SK-N-SH (cell line): Measurements from ENCODE around the gene RASA3. TPM values are rescaled to one million over a fixed set of nuclear protein-coding genes. Genes with fewer than 3 reads are reported as not detected.

Source experiments
- CTCF ChIA-PET: fragments of 300-600, 350-600 bp; formaldehyde crosslinking; extraction: SDS; loops from one replicate; lab custom pipeline; 2021; lab: Yijun Ruan, JAX
- POLR2A ChIA-PET: fragments of 350-600 bp; sonication (Branson Sonifier 250); formaldehyde crosslinking; extraction: SDS; loops from one replicate; lab custom pipeline; 2020; ENCODE audit warnings: antibody characterized with exemption, inconsistent platforms; lab: Yijun Ruan, JAX
- DNase-seq: peaks from one replicate; pipeline ENCODE4 v3.0.0; 2012
- H2AFZ ChIP-seq: fragments of 200-600 bp; sonication (generic); 2 replicates; pipeline ENCODE4 v1.8.1; 2016; ENCODE audit warnings: antibody characterized with exemption, mild to moderate bottlenecking, low read depth
- H3F3A ChIP-seq: fragments of 200-600 bp; sonication (generic); replicated peaks from 2 replicates; pipeline ENCODE3; 2016; ENCODE audit warnings: antibody characterized with exemption, mild to moderate bottlenecking; ENCODE audit not compliant: insufficient read depth
- H3K27ac ChIP-seq, 2 experiments: fragments of 200-500 bp in 1 of 2; fragments of 200-600 bp in 1 of 2; sonication (Bioruptor generic) in 1 of 2; sonication (generic), shearing (Covaris generic) in 1 of 2; 2 replicates each; pipeline versions ENCODE4 v1.5.1 to v1.6.1; 2014 to 2016; ENCODE audit warnings: low read depth in 2 of 2, inconsistent platforms in 1 of 2, low read length in 1 of 2, mild to moderate bottlenecking in 1 of 2, mixed read lengths in 1 of 2
- H3K27me3 ChIP-seq: fragments of 200-600 bp; sonication (generic), shearing (Covaris generic); 2 replicates; pipeline ENCODE4 v1.6.1; 2016; ENCODE audit warnings: mixed run types; ENCODE audit not compliant: insufficient read depth
- H3K36me3 ChIP-seq, 2 experiments: fragments of 200-500 bp in 1 of 2; fragments of 200-600 bp in 1 of 2; sonication (Bioruptor generic) in 1 of 2; sonication (generic) in 1 of 2; replicated peaks in 1 of 2; 2 replicates each; pipeline versions ENCODE3 to v1.5.1; 2014 to 2016; ENCODE audit warnings: low read length in 1 of 2, mild to moderate bottlenecking in 1 of 2; ENCODE audit not compliant: insufficient read depth in 2 of 2, control insufficient read depth in 1 of 2
- H3K4me1 ChIP-seq, 2 experiments: fragments of 200-500 bp in 1 of 2; fragments of 200-600 bp in 1 of 2; sonication (Bioruptor generic) in 1 of 2; sonication (generic), shearing (Covaris generic) in 1 of 2; 2 replicates each; pipeline versions ENCODE4 v1.5.1 to v1.6.1; 2014 to 2016; ENCODE audit warnings: low read depth in 1 of 2, low read length in 1 of 2, mixed run types in 1 of 2; ENCODE audit not compliant: insufficient read depth in 2 of 2, control insufficient read depth in 1 of 2
- H3K4me2 ChIP-seq: fragments of 200-600 bp; sonication (generic), shearing (Covaris generic); 2 replicates; pipeline ENCODE4 v1.6.1; 2017; ENCODE audit warnings: mixed run types
- H3K4me3 ChIP-seq, 2 experiments: fragments of 200-500 bp in 1 of 2; fragments of 200-600 bp in 1 of 2; sonication (Bioruptor generic) in 1 of 2; sonication (generic), shearing (Covaris generic) in 1 of 2; 2 replicates each; pipeline versions ENCODE4 v1.5.1 to v1.8.1; 2014 to 2016; ENCODE audit warnings: low read depth in 2 of 2, inconsistent platforms in 1 of 2, low read length in 1 of 2, mild to moderate bottlenecking in 1 of 2, mixed read lengths in 1 of 2, moderate library complexity in 1 of 2
- H3K79me2 ChIP-seq: fragments of 200-600 bp; sonication (generic); 2 replicates; pipeline ENCODE4 v1.8.1; 2017; ENCODE audit warnings: mild to moderate bottlenecking; ENCODE audit not compliant: insufficient read depth
- H3K9ac ChIP-seq: fragments of 200-600 bp; sonication (generic); 2 replicates; pipeline ENCODE4 v1.6.1; 2017; ENCODE audit warnings: mixed run types
- H3K9me2 ChIP-seq: fragments of 200-600 bp; sonication (generic); 2 replicates; pipeline ENCODE4 v1.6.1; 2017; ENCODE audit warnings: mixed run types
- H3K9me3 ChIP-seq: fragments of 200-600 bp; sonication (generic); 2 replicates; pipeline ENCODE4 v1.6.1; 2017; ENCODE audit warnings: mixed run types, mild to moderate bottlenecking, moderate library complexity
- H4K20me1 ChIP-seq: fragments of 200-600 bp; sonication (generic); 2 replicates; pipeline ENCODE4 v1.6.1; 2017; ENCODE audit warnings: mild to moderate bottlenecking, mixed run types; ENCODE audit not compliant: insufficient read depth
- CHD2 ChIP-seq: fragments of 150-350 bp; IDR thresholded peaks from 2 replicates; pipeline ENCODE4 v1.6.1; 2018; ENCODE audit warnings: low read length; ENCODE audit not compliant: partially characterized antibody
- GABPA ChIP-seq: IDR thresholded peaks from 2 replicates; pipeline ENCODE4 v1.4.0; 2012; ENCODE audit warnings: low read depth, mild to moderate bottlenecking
- MEF2A ChIP-seq: IDR thresholded peaks from 2 replicates; pipeline ENCODE4 v1.4.0; 2012; ENCODE audit warnings: low read depth, borderline replicate concordance
- MXI1 ChIP-seq: IDR thresholded peaks from 2 replicates; pipeline ENCODE4 v1.6.1; 2012; ENCODE audit warnings: mild to moderate bottlenecking, low read depth, low read length, improper control_type of control experiment
- NFIC ChIP-seq: IDR thresholded peaks from 2 replicates; pipeline ENCODE4 v1.4.0; 2012; ENCODE audit warnings: borderline replicate concordance
- RCOR1 ChIP-seq: fragments of 150-350 bp; IDR thresholded peaks from 2 replicates; pipeline ENCODE4 v1.6.1; 2017; ENCODE audit warnings: antibody characterized with exemption, low read length
- RXRA ChIP-seq: IDR thresholded peaks from 2 replicates; pipeline ENCODE4 v1.4.0; 2012; ENCODE audit warnings: low read depth, mild to moderate bottlenecking, borderline replicate concordance
- TEAD4 ChIP-seq: IDR thresholded peaks from 2 replicates; pipeline ENCODE4 v1.4.0; 2012; ENCODE audit warnings: mild to moderate bottlenecking, borderline replicate concordance; ENCODE audit not compliant: insufficient read depth
- WGBS: methylation state at CpG from one replicate; pipeline ENCODE4 v1.1.6; 2017; ENCODE audit warnings: low lambda C conversion rate; 5-methylcytosine and 5-hydroxymethylcytosine counted together
- polyA plus RNA-seq, 3 experiments: library from polyadenylated mRNA; depleted of rRNA; stranded (reverse); fragments of >200 nt; gene quantifications; 2 replicates each; pipeline ENCODE4 v1.2.3, GENCODE V29; 2012
- TF ChIP-seq, protein P1 (sequence below): IDR thresholded peaks from 2 replicates; pipeline ENCODE4 v1.4.0; 2012; ENCODE audit warnings: low read depth, borderline replicate concordance
- TF ChIP-seq, protein P2 (sequence below): fragments of 200-600 bp; sonication (generic); IDR thresholded peaks from 2 replicates; pipeline ENCODE4 v1.6.1; 2017; ENCODE audit warnings: antibody characterized with exemption, mild to moderate bottlenecking, moderate library complexity
- TF ChIP-seq, protein P3 (sequence below): fragments of 150-350 bp; IDR thresholded peaks from 2 replicates; pipeline ENCODE4 v1.6.1; 2017; ENCODE audit warnings: antibody characterized with exemption, low read length, low read depth, borderline replicate concordance
- TF ChIP-seq, protein P4 (sequence below): fragments of 150-350 bp; IDR thresholded peaks from 2 replicates; pipeline ENCODE4 v1.6.1; 2016; ENCODE audit warnings: mild to moderate bottlenecking, low read depth, low read length

The RASA3 gene
- polyA plus RNA-seq, 1 of the 3 experiments (the other 2 are of a cell fraction) = 25.1 TPM

DNA sequence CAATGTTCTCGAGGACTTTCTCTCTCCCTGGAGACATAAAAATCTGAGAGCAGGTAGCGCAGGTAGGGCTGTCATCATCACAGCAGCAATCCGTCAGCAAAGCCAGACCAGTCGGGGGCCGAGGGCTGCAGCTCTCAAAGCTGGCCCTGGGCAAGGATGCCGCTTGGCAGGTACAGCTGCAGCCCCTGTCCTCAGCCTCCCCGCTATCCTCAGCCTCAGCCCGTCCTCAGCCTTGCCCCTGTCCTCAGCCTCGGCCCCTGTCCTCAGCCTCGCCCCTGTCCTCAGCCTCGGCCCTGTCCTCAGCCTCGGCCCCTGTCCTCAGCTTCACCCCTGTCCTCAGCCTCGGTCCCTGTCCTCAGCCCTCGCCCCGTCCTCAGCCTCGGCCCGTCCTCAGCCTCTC, 169.4 kb downstream of the RASA3 start:
- TF ChIP-seq TEAD4 (no peak), RXRA (no peak), NFIC (no peak), MXI1 (no peak), CHD2 (no peak), RCOR1 (no peak), GABPA (no peak)
- TF ChIP-seq, protein P1, sequence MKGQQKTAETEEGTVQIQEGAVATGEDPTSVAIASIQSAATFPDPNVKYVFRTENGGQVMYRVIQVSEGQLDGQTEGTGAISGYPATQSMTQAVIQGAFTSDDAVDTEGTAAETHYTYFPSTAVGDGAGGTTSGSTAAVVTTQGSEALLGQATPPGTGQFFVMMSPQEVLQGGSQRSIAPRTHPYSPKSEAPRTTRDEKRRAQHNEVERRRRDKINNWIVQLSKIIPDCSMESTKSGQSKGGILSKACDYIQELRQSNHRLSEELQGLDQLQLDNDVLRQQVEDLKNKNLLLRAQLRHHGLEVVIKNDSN = no peak

DNA sequence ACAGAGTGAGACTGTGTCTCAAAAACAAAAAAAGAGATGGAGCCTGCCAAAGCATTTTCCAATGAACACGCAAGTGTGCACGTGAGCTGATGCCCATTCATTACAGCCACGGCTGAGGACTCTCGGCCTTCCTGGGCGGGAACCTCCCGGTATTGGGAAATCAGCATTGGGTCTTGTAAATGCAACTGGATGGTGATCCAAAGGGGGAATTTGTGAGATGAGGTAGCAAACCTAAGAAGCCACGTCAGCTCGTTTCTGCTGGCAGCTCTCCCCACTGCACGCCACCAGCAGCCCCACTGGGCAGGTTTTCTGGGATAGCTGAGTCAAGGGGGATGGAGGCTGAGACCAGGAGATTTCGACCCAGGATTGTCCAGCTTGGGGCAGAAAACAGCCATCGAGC, 170.0 kb downstream of the RASA3 start:
- H3K4me1 ChIP-seq = no peaks in the 10 kb centered on the region
- peaks cover 0 to 13% of the 10 kb centered on the region in 2 experiments for H3K36me3 ChIP-seq
- POLR2A ChIA-PET = no interaction called here
- no peak overlapping the region for H3K27ac ChIP-seq
- TF ChIP-seq CHD2 = no peak
- TF ChIP-seq, protein P2, sequence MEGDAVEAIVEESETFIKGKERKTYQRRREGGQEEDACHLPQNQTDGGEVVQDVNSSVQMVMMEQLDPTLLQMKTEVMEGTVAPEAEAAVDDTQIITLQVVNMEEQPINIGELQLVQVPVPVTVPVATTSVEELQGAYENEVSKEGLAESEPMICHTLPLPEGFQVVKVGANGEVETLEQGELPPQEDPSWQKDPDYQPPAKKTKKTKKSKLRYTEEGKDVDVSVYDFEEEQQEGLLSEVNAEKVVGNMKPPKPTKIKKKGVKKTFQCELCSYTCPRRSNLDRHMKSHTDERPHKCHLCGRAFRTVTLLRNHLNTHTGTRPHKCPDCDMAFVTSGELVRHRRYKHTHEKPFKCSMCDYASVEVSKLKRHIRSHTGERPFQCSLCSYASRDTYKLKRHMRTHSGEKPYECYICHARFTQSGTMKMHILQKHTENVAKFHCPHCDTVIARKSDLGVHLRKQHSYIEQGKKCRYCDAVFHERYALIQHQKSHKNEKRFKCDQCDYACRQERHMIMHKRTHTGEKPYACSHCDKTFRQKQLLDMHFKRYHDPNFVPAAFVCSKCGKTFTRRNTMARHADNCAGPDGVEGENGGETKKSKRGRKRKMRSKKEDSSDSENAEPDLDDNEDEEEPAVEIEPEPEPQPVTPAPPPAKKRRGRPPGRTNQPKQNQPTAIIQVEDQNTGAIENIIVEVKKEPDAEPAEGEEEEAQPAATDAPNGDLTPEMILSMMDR = no peak
- TF ChIP-seq, protein P3, sequence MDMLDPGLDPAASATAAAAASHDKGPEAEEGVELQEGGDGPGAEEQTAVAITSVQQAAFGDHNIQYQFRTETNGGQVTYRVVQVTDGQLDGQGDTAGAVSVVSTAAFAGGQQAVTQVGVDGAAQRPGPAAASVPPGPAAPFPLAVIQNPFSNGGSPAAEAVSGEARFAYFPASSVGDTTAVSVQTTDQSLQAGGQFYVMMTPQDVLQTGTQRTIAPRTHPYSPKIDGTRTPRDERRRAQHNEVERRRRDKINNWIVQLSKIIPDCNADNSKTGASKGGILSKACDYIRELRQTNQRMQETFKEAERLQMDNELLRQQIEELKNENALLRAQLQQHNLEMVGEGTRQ = no peak
- no peak for TF ChIP-seq MEF2A
- TF ChIP-seq, protein P4, sequence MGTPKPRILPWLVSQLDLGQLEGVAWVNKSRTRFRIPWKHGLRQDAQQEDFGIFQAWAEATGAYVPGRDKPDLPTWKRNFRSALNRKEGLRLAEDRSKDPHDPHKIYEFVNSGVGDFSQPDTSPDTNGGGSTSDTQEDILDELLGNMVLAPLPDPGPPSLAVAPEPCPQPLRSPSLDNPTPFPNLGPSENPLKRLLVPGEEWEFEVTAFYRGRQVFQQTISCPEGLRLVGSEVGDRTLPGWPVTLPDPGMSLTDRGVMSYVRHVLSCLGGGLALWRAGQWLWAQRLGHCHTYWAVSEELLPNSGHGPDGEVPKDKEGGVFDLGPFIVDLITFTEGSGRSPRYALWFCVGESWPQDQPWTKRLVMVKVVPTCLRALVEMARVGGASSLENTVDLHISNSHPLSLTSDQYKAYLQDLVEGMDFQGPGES = no peak
- no peak for DNase-seq
- H3K4me2 ChIP-seq = no peak overlapping the region
- no peaks in the 10 kb centered on the region for H3K79me2 ChIP-seq
- CTCF ChIA-PET = no interaction called here
- no peak overlapping the region for H3K4me3 ChIP-seq
- H3K9me3 ChIP-seq = peaks cover 15% of the 10 kb centered on the region; the same call in 1 of the 2 replicates
- no peaks in the 10 kb centered on the region for H3K9me2 ChIP-seq
- no peaks in the 10 kb centered on the region for H3F3A ChIP-seq
- H3K9ac ChIP-seq = no peak overlapping the region
- H2AFZ ChIP-seq = no peak overlapping the region
- WGBS = 77% methylated on average over 11 of the region's 11 CpGs
- no peaks in the 10 kb centered on the region for H3K27me3 ChIP-seq
- H4K20me1 ChIP-seq = no peaks in the 10 kb centered on the region

More for the DNA sequence above, 169.4 kb downstream of the RASA3 start:
- Histone ChIP-seq H4K20me1 (no peaks in the 10 kb centered on the region), H3K9ac (no peak overlapping the region), H3K27ac (no peak overlapping the region), H2AFZ (no peak overlapping the region), H3K27me3 (no peaks in the 10 kb centered on the region), H3F3A (no peaks in the 10 kb centered on the region), H3K36me3 (peaks cover 0 to 14% of the 10 kb centered on the region in 2 experiments), H3K4me2 (no peak overlapping the region), H3K79me2 (no peaks in the 10 kb centered on the region), H3K4me1 (no peaks in the 10 kb centered on the region), H3K9me3 (peaks cover 15% of the 10 kb centered on the region; the same call in 1 of the 2 replicates), H3K4me3 (no peak overlapping the region), H3K9me2 (no peaks in the 10 kb centered on the region)
- WGBS = 76% methylated on average over 13 of the region's 17 CpGs
- DNase-seq = no peak
- POLR2A ChIA-PET = no interaction called here
- CTCF ChIA-PET = no interaction called here
